Heart left ventricle (tissue), 16 donors: ENCODE measurements around the gene GLO1. TPM values are rescaled to one million over a fixed set of nuclear protein-coding genes. Genes with fewer than 3 reads are reported as not detected.
A peak's percentile ranks its signal among the peaks of the same experiment; 100 is the strongest.

Experiments
- ATAC-seq, 4 donors: fragments of 200-7000 bp; cut with Tn5 transposase; one replicate each; pipeline ENCODE4 v1.9.1; 2020 to 2022; ENCODE audit warnings: moderate library complexity in 4 of 4, mild to moderate bottlenecking in 3 of 4, moderate number of reproducible peaks in 1 of 4
- DNase-seq, 5 donors: peaks; one replicate each; pipeline ENCODE4 v3.0.0-alpha.2; 2020
- H3K27ac ChIP-seq, 12 donors: fragments of 200-600 bp; sonication (generic) in 4 of 12; one replicate each; pipeline versions ENCODE4 v1.5.0 to v1.8.0; 2016 to 2022; ENCODE audit warnings: mild to moderate bottlenecking in 2 of 12
- H3K27me3 ChIP-seq, 9 donors: fragments of 200-600 bp; sonication (generic) in 2 of 9; one replicate each; pipeline versions ENCODE4 v1.5.1 to v1.8.0; 2016 to 2022; ENCODE audit warnings: mild to moderate bottlenecking in 3 of 9
- H3K36me3 ChIP-seq, 9 donors: fragments of 200-600 bp; sonication (generic) in 2 of 9; one replicate each; pipeline versions ENCODE4 v1.5.0 to v1.8.0; 2018 to 2022; ENCODE audit warnings: mild to moderate bottlenecking in 2 of 9
- H3K4me1 ChIP-seq, 12 donors: fragments of 200-600 bp; sonication (generic) in 4 of 12; one replicate each; pipeline versions ENCODE4 v1.5.0 to v1.8.0; 2016 to 2022; ENCODE audit warnings: mild to moderate bottlenecking in 3 of 12
- H3K4me3 ChIP-seq, 12 donors: fragments of 200-600 bp; sonication (generic) in 4 of 12; one replicate each; pipeline versions ENCODE4 v1.5.0 to v1.8.0; 2017 to 2022; ENCODE audit warnings: mild to moderate bottlenecking in 9 of 12, moderate library complexity in 4 of 12
- H3K9me3 ChIP-seq, 12 donors: fragments of 200-600 bp; sonication (generic) in 4 of 12; one replicate each; pipeline versions ENCODE4 v1.5.0 to v1.8.0; 2016 to 2022; ENCODE audit warnings: mild to moderate bottlenecking in 1 of 12
- CTCF ChIP-seq, 12 donors: fragments of 200-600 bp; sonication (generic) in 4 of 12; IDR thresholded peaks; one replicate each; pipeline versions ENCODE4 v1.5.0 to v1.8.0; 2018 to 2022; ENCODE audit warnings: antibody characterized with exemption in 12 of 12, mild to moderate bottlenecking in 5 of 12
- POLR2A ChIP-seq, 2 donors: fragments of 450-650 bp; IDR thresholded peaks; one replicate each; pipeline ENCODE4 v1.6.1; 2017; ENCODE audit warnings: antibody characterized with exemption in 2 of 2, mild to moderate bottlenecking in 2 of 2, moderate library complexity in 2 of 2
- WGBS, 4 donors: extraction: QIAGEN DNeasy Blood & Tissue Kit in 2 of 4; methylation state at CpG; one replicate each; pipeline versions ENCODE4 v1.1.5 to v1.1.7; 2013 to 2018; 5-methylcytosine and 5-hydroxymethylcytosine counted together
- intact Hi-C, 10 donors: fragments of 100-400 bp; cut with DNase I; formaldehyde crosslinking; loops; one replicate each; pipeline versions ENCODE4 v1.11.1 to v1.14.2; 2022
- polyA plus RNA-seq, 2 donors: library from polyadenylated mRNA; stranded (reverse); fragments of 200-250 nt; gene quantifications; one replicate each; pipeline ENCODE4 v1.2.3, GENCODE V29; 2013
- total RNA-seq, 9 donors: library from RNA; depleted of rRNA in 2 of 9; stranded (reverse); fragments of >200 nt in 2 of 9; fragmentation: NEBNext Ultra II Directional in 3 of 9; extraction: Animal tissue kit (Norgen Biotek cat#: 25700) in 3 of 9; gene quantifications; one replicate each; pipeline versions ENCODE4 v1.1.0 to v1.2.4, GENCODE V29; 2016 to 2023
- donor health status: ischemic (EF 13 %, LVEDD 7.1; RV severe dilation, severe dysfunction).
- donor health status: healthy with polysubstance abuse.
- donor health status: DM: no; HTN: yes; CAD: no.
- donor health status: DM: no; HTN: no; CAD: no.
- donor health status: ischemic (EF 25% LVEDD 6.9; RV normal size, moderate dysfunction).
- donor health status: ischemic (EF 25% LVEDD 5.7; RV mildly dilated, moderate dysfunction).
- donor health status: healthy.
- donor health status: DM: yes; HTN: yes; CAD: no.
- donor health status: ischemic (EF 35%, LVEDD 5.7; RV mildly dilated, moderate dysfunction).
- donor health status: nonischemic (EF 11% LVEDD 7.7; RV severe dilation, severe dysfunction).
- donor health status: DM: yes; HTN: yes; CAD: no.
- donor health status: PGD.
- donor health status: ischemic (EF 29% LVEDD 5.4; RV normal size, mild dysfunction).
- donor health status: nonischemic (EF 23%, LVEDD 6.1; RV moderate dilation, normal function).

The GLO1 gene
- total and polyA plus RNA-seq, 11 donors, result 73.6 to 123 (median 86.4) TPM

- ATAC-seq, result peak; percentile 83 to 94 (median 92)
- Histone ChIP-seq H3K9me3 (no peaks in the 10 kb centered on the region), H3K4me1 (peaks cover 0 to 39% (median 20%) of the 10 kb centered on the region in 12 donors), H3K27me3 (no peaks in the 10 kb centered on the region), H3K27ac (peak within 1 kb of the TSS; percentile 91 to 98 (median 96)), H3K36me3 (no peaks in the 10 kb centered on the region), H3K4me3 (peak within 1 kb of the TSS; percentile 68 to 96 (median 84))
- TF ChIP-seq CTCF (IDR thresholded peaks at IDR 0.05) (no peak), POLR2A (IDR thresholded peaks at IDR 0.05) (peak in 1 of 2 donors; percentile 65)
- intact Hi-C loops, result loop anchor here in 2 of 10 donors (5.0 kb wide), 2 partner anchors 37 to 63 kb away; partner anchors contain the start of gene GLO1 (in 1 of the 2)
- DNase-seq, result peak; percentile 85 to 91 (median 87)
- 0 to 2% (median 0%) methylated on average over 16 to 82 of the region's 82 CpGs for WGBS, 4 donors
Measured at GRCh38 chr6:38639498-38640215, 63.3 kb downstream of the GLO1 start, which contains the start of gene BTBD9. Gene BTBD9, minus strand, starts transcription at chr6:38639929.

DNA sequence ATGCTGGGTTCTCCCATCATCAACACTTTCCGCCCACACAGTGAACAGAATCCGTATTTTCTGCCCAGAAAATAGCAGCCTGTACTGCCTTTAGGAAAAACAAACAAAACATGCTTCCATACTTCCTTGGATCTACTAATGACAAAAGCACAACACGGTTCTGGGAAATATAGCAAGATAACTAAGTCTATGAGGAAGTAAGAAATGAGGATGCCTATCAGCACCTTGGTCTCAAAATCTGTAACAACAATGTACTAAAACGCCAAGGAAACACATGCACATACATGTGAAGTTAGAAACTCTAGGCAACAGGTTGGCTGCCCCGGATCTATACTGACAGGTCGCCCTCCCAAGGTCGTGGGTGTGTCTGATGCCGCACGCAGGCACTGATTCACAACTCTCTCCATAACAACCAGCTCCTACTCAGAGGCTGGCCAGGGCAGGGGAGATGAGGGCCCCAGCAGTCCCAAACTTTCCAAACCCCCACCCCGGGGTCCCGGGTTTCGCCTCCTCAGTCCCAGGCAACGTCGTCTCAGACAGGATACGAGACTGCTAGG lies 63.9 kb downstream of the GLO1 start:
- Histone ChIP-seq H3K27me3 (no peaks in the 10 kb centered on the region), H3K4me3 (peak overlapping the region; percentile 68 to 96 (median 84)), H3K4me1 (peaks cover 0 to 41% (median 24%) of the 10 kb centered on the region in 12 donors), H3K9me3 (no peaks in the 10 kb centered on the region), H3K27ac (peak overlapping the region; percentile 91 to 98 (median 96)), H3K36me3 (no peaks in the 10 kb centered on the region)
- ATAC-seq (peak; percentile 41 to 64 (median 62)), DNase-seq (peak in 2 of 5 donors; percentile 47 to 59)
- intact Hi-C loops, result loop anchor here in 2 of 10 donors (5.0 kb wide), 2 partner anchors 37 to 63 kb away; partner anchors contain the start of gene GLO1 (in 1 of the 2)
- WGBS, 4 donors, result 3 to 6% (median 4%) methylated on average over 15 of the region's 15 CpGs
- TF ChIP-seq CTCF (IDR thresholded peaks at IDR 0.05) (no peak), POLR2A (IDR thresholded peaks at IDR 0.05) (no peak)

DNA sequence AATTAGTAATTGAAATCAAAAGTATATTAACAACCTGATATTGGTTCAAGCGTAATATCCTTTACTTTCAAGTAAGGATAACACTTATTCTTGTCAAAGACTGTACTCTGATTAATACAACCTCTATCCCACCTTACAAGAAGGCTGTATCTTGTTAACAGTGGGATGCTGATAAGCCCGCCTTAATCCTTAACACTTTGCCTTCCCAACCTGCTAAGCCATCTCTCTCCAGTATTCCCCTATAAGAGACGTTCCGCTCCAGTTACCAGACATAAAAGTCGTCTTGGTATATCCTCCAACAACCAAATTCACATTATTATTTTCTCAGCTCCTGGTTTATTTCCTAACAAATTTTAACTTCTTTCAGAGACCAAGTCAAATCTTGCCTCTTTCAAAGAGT lies 65.2 kb downstream of the GLO1 start:
- Histone ChIP-seq H3K36me3 (no peaks in the 10 kb centered on the region), H3K4me3 (no peak overlapping the region), H3K27ac (no peak overlapping the region), H3K9me3 (no peaks in the 10 kb centered on the region), H3K27me3 (no peaks in the 10 kb centered on the region), H3K4me1 (peaks cover 0 to 53% (median 28%) of the 10 kb centered on the region in 12 donors)
- no peak for ATAC-seq
- intact Hi-C loops, result loop anchor here in 2 of 10 donors (5.0 kb wide), 2 partner anchors 35 to 65 kb away; partner anchors contain the start of gene GLO1 (in 1 of the 2)
- TF ChIP-seq POLR2A (IDR thresholded peaks at IDR 0.05) (no peak), CTCF (IDR thresholded peaks at IDR 0.05) (no peak)
- no peak for DNase-seq
- WGBS, 4 donors, result 87 to 90% (median 88%) methylated on average over 5 of the region's 5 CpGs

DNA sequence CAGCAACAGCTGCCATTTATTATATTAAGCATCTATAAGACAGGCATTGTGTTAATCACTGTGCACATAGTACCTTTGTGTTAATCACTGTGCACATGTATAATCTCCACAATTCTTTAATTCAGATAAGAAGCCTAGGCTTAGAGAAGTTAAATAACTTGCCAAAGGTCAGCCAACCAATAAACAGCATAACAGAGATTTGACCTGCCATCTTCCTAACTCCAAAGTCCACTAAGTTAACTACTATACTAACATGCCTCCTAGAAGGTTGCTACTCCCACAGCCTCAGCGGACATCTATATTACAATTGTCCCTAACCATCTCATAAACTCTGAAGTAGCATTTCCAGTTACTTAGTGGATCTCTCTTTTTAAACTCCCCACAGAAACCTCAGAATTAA lies 66.9 kb downstream of the GLO1 start:
- no peak for ATAC-seq
- Histone ChIP-seq H3K27ac (no peak overlapping the region), H3K4me1 (peaks cover 0 to 54% (median 25%) of the 10 kb centered on the region in 12 donors), H3K36me3 (no peaks in the 10 kb centered on the region), H3K4me3 (no peak overlapping the region), H3K27me3 (no peaks in the 10 kb centered on the region), H3K9me3 (peaks cover 0 to 9% (median 0%) of the 10 kb centered on the region in 12 donors)
- intact Hi-C loops, result loop anchor here in 2 of 10 donors (5.0 kb wide), 2 partner anchors 34 to 66 kb away; partner anchors contain the start of gene GLO1 (in 1 of the 2)
- TF ChIP-seq CTCF (IDR thresholded peaks at IDR 0.05) (no peak), POLR2A (IDR thresholded peaks at IDR 0.05) (no peak)
- DNase-seq, result no peak
- WGBS, 4 donors, result 31 to 97% (median 66%) methylated on average over 1 of the region's 1 CpG
